Mesendoderm (in vitro differentiated cells): ENCODE results near the gene C5.

Experiments used
- DNase-seq: peaks from one replicate; pipeline ENCODE4 v3.0.0; 2013
- H2AK5ac ChIP-seq: 2 replicates; pipeline ENCODE4 v1.6.1; 2013; ENCODE audit warnings: low read length, inconsistent platforms
- H2BK120ac ChIP-seq: 2 replicates; pipeline ENCODE4 v1.6.1; 2013; ENCODE audit warnings: low read depth, mild to moderate bottlenecking, low read length, moderate library complexity, mixed read lengths
- H2BK15ac ChIP-seq: replicated peaks from 2 replicates; pipeline ENCODE4 v1.6.1; 2013; ENCODE audit warnings: low read depth, mild to moderate bottlenecking, moderate library complexity
- H2BK5ac ChIP-seq: 2 replicates; pipeline ENCODE4 v1.6.1; 2013; ENCODE audit warnings: low read length, inconsistent platforms
- H3K18ac ChIP-seq: 2 replicates; pipeline ENCODE4 v1.6.1; 2013; ENCODE audit warnings: mild to moderate bottlenecking, low read length, mixed read lengths
- H3K23ac ChIP-seq: one replicate; pipeline ENCODE4 v1.6.1; 2013; ENCODE audit warnings: low read length
- H3K27ac ChIP-seq: 2 replicates; pipeline ENCODE4 v1.5.1; 2013; ENCODE audit warnings: low read depth, mild to moderate bottlenecking, inconsistent platforms, low read length, moderate library complexity
- H3K27me3 ChIP-seq: 2 replicates; pipeline ENCODE4 v1.6.1; 2013; ENCODE audit warnings: low read length, control low read depth, mild to moderate bottlenecking, inconsistent platforms; ENCODE audit not compliant: insufficient read depth, poor library complexity
- H3K36me3 ChIP-seq: 2 replicates; pipeline ENCODE4 v1.6.1; 2013; ENCODE audit warnings: low read length, inconsistent platforms; ENCODE audit not compliant: control insufficient read depth, insufficient read depth
- H3K4ac ChIP-seq: one replicate; pipeline ENCODE4 v1.6.1; 2013; ENCODE audit warnings: low read depth, mild to moderate bottlenecking, low read length, moderate library complexity
- H3K4me1 ChIP-seq: 2 replicates; pipeline ENCODE4 v1.6.1; 2013; ENCODE audit warnings: low read depth, low read length, inconsistent platforms; ENCODE audit not compliant: control insufficient read depth
- H3K4me2 ChIP-seq: 2 replicates; pipeline ENCODE4 v1.6.1; 2013; ENCODE audit warnings: low read length
- H3K4me3 ChIP-seq: 2 replicates; pipeline ENCODE4 v1.5.1; 2013; ENCODE audit warnings: mild to moderate bottlenecking, low read length
- H3K56ac ChIP-seq: one replicate; pipeline ENCODE4 v1.6.1; 2013; ENCODE audit warnings: low read length
- H3K79me1 ChIP-seq: 2 replicates; pipeline ENCODE4 v1.6.1; 2013; ENCODE audit warnings: low read length, inconsistent platforms
- H3K79me2 ChIP-seq: 2 replicates; pipeline ENCODE4 v1.6.1; 2013; ENCODE audit warnings: mild to moderate bottlenecking, low read length; ENCODE audit not compliant: control insufficient read depth, insufficient read depth
- H3K9ac ChIP-seq: 2 replicates; pipeline ENCODE4 v1.6.1; 2013; ENCODE audit warnings: low read length, inconsistent platforms
- H4K5ac ChIP-seq: one replicate; pipeline ENCODE4 v1.6.1; 2013; ENCODE audit warnings: low read length
- H4K8ac ChIP-seq: one replicate; pipeline ENCODE4 v1.6.1; 2013; ENCODE audit warnings: low read depth, mild to moderate bottlenecking, control low read depth, low read length, moderate library complexity
- WGBS: extraction: QIAGEN DNeasy Blood & Tissue Kit; methylation state at CpG from one replicate; pipeline ENCODE4 v1.1.7; 2013; ENCODE audit warnings: low lambda C conversion rate, missing lambda C conversion rate; ENCODE audit not compliant: insufficient coverage; ENCODE audit errors: extremely low coverage; 5-methylcytosine and 5-hydroxymethylcytosine counted together

C5 gene

DNA sequence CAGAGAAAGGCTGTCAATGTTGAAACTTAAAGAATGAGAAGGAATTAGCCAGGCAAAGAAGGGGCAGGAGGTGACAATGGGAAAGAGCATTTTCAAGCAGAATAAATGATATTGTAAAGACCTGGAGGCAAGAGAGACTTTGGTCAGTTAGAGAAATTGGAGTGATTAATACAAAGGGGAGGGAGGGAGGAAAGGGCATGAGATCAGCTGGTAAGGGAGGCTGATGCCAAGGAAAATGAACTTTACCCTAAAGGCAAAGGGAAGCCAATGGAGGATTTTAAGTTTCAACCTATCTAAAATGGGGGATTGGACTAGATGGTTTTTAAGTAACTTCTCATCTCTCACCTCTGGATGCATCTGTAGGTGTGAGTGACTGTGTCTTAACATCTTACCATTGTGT, 23.3 kb downstream of the C5 start:
- no peaks in the 10 kb centered on the region for H3K79me1 ChIP-seq
- H3K79me2 ChIP-seq: no peaks in the 10 kb centered on the region
- H3K36me3 ChIP-seq: no peaks in the 10 kb centered on the region
- H2AK5ac ChIP-seq: no peak overlapping the region
- no peak overlapping the region for H3K4ac ChIP-seq
- no peak overlapping the region for H3K27ac ChIP-seq
- H3K18ac ChIP-seq: no peak overlapping the region
- H3K9ac ChIP-seq: no peak overlapping the region
- H3K4me1 ChIP-seq: no peaks in the 10 kb centered on the region
- no peak overlapping the region for H2BK5ac ChIP-seq
- H4K5ac ChIP-seq: no peak overlapping the region
- no peak overlapping the region for H3K4me2 ChIP-seq
- no peaks in the 10 kb centered on the region for H3K27me3 ChIP-seq
- no peak overlapping the region for H2BK120ac ChIP-seq
- DNase-seq: no peak
- no peak overlapping the region for H4K8ac ChIP-seq
- H3K4me3 ChIP-seq: no peak overlapping the region
- no peak overlapping the region for H3K56ac ChIP-seq
- H3K23ac ChIP-seq: no peak overlapping the region
- no peak overlapping the region for H2BK15ac ChIP-seq

DNA sequence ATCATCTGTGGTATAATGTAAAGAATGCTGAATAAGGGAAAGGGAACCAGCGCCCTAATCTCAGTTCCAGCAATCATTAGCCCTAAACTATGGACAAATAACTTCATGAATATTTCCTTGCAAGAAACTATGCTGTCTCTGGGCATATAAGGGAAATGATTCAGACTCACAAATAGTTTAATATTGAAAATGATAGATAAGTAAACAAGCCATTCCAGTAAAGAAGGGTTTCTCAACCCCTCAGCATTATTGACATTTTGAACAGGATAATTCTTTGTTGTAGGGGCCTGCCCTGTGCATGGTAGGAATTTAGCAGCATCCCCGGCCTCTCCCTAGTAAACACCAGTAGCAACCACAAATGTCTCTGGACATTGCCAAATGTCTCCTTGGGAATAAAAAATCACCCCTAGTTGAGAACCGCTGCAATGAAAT, 23.8 kb downstream of the C5 start:
- Histone ChIP-seq H2BK120ac (no peak overlapping the region), H3K4me2 (no peak overlapping the region), H2BK5ac (no peak overlapping the region), H4K8ac (no peak overlapping the region), H3K23ac (no peak overlapping the region), H3K27me3 (no peaks in the 10 kb centered on the region), H3K4me3 (no peak overlapping the region), H2BK15ac (no peak overlapping the region), H2AK5ac (no peak overlapping the region), H3K36me3 (no peaks in the 10 kb centered on the region), H3K4ac (no peak overlapping the region), H3K9ac (no peak overlapping the region), H3K27ac (no peak overlapping the region), H3K79me1 (no peaks in the 10 kb centered on the region), H3K79me2 (no peaks in the 10 kb centered on the region), H3K56ac (no peak overlapping the region), H3K18ac (no peak overlapping the region), H3K4me1 (no peaks in the 10 kb centered on the region), H4K5ac (no peak overlapping the region)
- DNase-seq: no peak
- no CpG with 5 or more reads among the region's 3 CpGs for WGBS

GRCh38 chr9:121024237-121024636, 25.8 kb downstream of the C5 start:
- H2AK5ac ChIP-seq: no peak overlapping the region
- H2BK120ac ChIP-seq: no peak overlapping the region
- no peaks in the 10 kb centered on the region for H3K79me1 ChIP-seq
- no peak overlapping the region for H3K4me2 ChIP-seq
- no peak overlapping the region for H4K5ac ChIP-seq
- H4K8ac ChIP-seq: no peak overlapping the region
- no peak overlapping the region for H3K56ac ChIP-seq
- H3K18ac ChIP-seq: no peak overlapping the region
- no peak overlapping the region for H2BK15ac ChIP-seq
- H3K4ac ChIP-seq: no peak overlapping the region
- H3K27me3 ChIP-seq: no peaks in the 10 kb centered on the region
- H3K4me1 ChIP-seq: no peaks in the 10 kb centered on the region
- WGBS: no CpG with 5 or more reads among the region's 2 CpGs
- DNase-seq: no peak
- no peak overlapping the region for H3K27ac ChIP-seq
- no peaks in the 10 kb centered on the region for H3K79me2 ChIP-seq
- no peaks in the 10 kb centered on the region for H3K36me3 ChIP-seq
- no peak overlapping the region for H3K4me3 ChIP-seq
- H3K9ac ChIP-seq: no peak overlapping the region
- H3K23ac ChIP-seq: no peak overlapping the region
- no peak overlapping the region for H2BK5ac ChIP-seq

DNA sequence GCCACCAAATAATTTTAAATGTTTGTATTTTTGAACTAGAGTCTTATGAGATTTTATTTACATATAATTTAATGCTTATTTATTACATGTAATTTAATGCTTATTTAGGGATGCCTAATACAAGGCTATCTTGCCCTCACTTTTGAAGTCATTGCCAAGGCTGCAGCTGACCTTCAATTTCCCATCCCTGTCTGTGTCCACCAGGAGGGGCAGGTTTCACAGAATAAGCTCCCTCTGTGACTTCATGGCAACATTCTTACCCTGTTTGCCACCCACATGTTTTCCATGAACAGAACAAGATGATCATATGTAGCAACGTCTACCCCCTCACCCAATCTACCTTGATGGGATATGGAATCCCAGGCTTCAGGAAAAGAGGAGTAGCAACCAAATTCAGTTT, 27.0 kb downstream of the C5 start:
- H4K8ac ChIP-seq: no peak overlapping the region

GRCh38 chr9:121021301-121021700, 28.8 kb downstream of the C5 start:
- no peak for DNase-seq
- no peaks in the 10 kb centered on the region for H3K27me3 ChIP-seq
- H3K23ac ChIP-seq: no peak overlapping the region
- H2BK120ac ChIP-seq: no peak overlapping the region
- no peak overlapping the region for H4K8ac ChIP-seq
- no peaks in the 10 kb centered on the region for H3K79me2 ChIP-seq
- H3K9ac ChIP-seq: no peak overlapping the region
- no peaks in the 10 kb centered on the region for H3K4me1 ChIP-seq
- H3K56ac ChIP-seq: no peak overlapping the region
- no peak overlapping the region for H2BK15ac ChIP-seq
- H3K4ac ChIP-seq: no peak overlapping the region
- no peak overlapping the region for H2AK5ac ChIP-seq
- H2BK5ac ChIP-seq: no peak overlapping the region
- no CpG with 5 or more reads among the region's 4 CpGs for WGBS
- H3K27ac ChIP-seq: no peak overlapping the region
- no peak overlapping the region for H3K4me3 ChIP-seq
- no peak overlapping the region for H4K5ac ChIP-seq
- H3K36me3 ChIP-seq: no peaks in the 10 kb centered on the region
- no peak overlapping the region for H3K18ac ChIP-seq
- H3K4me2 ChIP-seq: no peak overlapping the region
- no peaks in the 10 kb centered on the region for H3K79me1 ChIP-seq

More for the DNA sequence above, 27.0 kb downstream of the C5 start:
- no peaks in the 10 kb centered on the region for H3K79me2 ChIP-seq
- H3K36me3 ChIP-seq: no peaks in the 10 kb centered on the region
- H3K56ac ChIP-seq: no peak overlapping the region
- DNase-seq: peak; percentile 38
- H2BK15ac ChIP-seq: no peak overlapping the region
- H3K23ac ChIP-seq: no peak overlapping the region
- no peaks in the 10 kb centered on the region for H3K79me1 ChIP-seq
- no peak overlapping the region for H3K9ac ChIP-seq
- no peak overlapping the region for H2AK5ac ChIP-seq
- H3K27ac ChIP-seq: no peak overlapping the region
- H3K4ac ChIP-seq: no peak overlapping the region
- WGBS: no CpG with 5 or more reads among the region's 1 CpG
- no peak overlapping the region for H3K4me2 ChIP-seq
- no peak overlapping the region for H2BK5ac ChIP-seq
- no peaks in the 10 kb centered on the region for H3K27me3 ChIP-seq
- H3K4me1 ChIP-seq: no peaks in the 10 kb centered on the region
- H4K5ac ChIP-seq: no peak overlapping the region
- no peak overlapping the region for H3K4me3 ChIP-seq
- H3K18ac ChIP-seq: no peak overlapping the region
- H2BK120ac ChIP-seq: no peak overlapping the region

DNA sequence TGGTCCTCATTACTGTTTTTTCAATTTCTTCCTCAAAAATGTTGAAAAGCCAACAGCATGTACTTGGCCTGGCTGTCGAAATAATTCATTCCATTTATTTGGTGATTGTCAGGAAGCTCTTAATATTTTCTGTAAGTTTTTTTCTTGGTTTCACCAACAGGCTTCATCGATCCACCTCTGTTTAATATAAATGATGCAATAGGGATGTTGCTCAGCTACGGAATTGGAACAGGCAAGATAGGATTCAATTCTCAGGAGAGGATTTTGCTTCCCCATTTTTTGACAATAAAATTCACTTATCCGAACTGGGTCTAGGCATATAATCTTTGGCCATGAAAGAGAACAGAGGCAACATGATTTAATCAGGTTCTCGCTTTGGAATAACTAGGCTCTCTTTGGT, 30.8 kb downstream of the C5 start:
- DNase-seq: no peak
- H3K4ac ChIP-seq: no peak overlapping the region
- no peak overlapping the region for H3K27ac ChIP-seq
- no peak overlapping the region for H2BK5ac ChIP-seq
- H3K56ac ChIP-seq: no peak overlapping the region
- H4K5ac ChIP-seq: no peak overlapping the region
- no peaks in the 10 kb centered on the region for H3K36me3 ChIP-seq
- WGBS: no CpG with 5 or more reads among the region's 5 CpGs
- H3K79me1 ChIP-seq: no peaks in the 10 kb centered on the region
- H3K27me3 ChIP-seq: no peaks in the 10 kb centered on the region
- no peak overlapping the region for H3K4me3 ChIP-seq
- H3K79me2 ChIP-seq: no peaks in the 10 kb centered on the region
- no peak overlapping the region for H3K23ac ChIP-seq
- H3K4me2 ChIP-seq: no peak overlapping the region
- H3K9ac ChIP-seq: no peak overlapping the region
- H2BK15ac ChIP-seq: no peak overlapping the region
- H3K18ac ChIP-seq: no peak overlapping the region
- no peak overlapping the region for H4K8ac ChIP-seq
- H3K4me1 ChIP-seq: no peaks in the 10 kb centered on the region
- no peak overlapping the region for H2AK5ac ChIP-seq
- H2BK120ac ChIP-seq: no peak overlapping the region
